SIG-M5 (cell line): Measurements from ENCODE around the gene TRPM8.

ENCODE experiments used
- DNase-seq: peaks from one replicate; lab custom pipeline; 2025; lab: John Stamatoyannopoulos, UW

The TRPM8 gene

DNA sequence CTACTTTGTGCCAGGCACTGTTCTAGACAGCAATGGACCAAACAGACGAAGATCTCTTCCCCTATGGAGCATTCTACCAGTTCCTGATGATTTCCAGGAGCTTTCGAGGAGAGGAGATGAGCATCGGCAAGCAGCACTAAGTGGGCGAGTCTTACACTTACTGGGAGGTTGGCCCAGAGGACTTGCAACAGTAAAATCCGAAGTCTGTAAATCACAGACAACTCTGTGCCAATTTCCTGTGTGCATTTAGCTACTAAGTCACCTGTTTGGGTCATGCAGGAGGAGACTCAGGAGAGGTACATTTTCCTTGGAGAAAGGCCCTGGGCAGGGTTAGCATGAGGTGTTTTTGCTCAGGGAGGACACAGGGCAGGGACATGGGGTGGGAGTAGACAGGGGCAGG, 58.9 kb downstream of the TRPM8 start:
- no peak for DNase-seq

DNA sequence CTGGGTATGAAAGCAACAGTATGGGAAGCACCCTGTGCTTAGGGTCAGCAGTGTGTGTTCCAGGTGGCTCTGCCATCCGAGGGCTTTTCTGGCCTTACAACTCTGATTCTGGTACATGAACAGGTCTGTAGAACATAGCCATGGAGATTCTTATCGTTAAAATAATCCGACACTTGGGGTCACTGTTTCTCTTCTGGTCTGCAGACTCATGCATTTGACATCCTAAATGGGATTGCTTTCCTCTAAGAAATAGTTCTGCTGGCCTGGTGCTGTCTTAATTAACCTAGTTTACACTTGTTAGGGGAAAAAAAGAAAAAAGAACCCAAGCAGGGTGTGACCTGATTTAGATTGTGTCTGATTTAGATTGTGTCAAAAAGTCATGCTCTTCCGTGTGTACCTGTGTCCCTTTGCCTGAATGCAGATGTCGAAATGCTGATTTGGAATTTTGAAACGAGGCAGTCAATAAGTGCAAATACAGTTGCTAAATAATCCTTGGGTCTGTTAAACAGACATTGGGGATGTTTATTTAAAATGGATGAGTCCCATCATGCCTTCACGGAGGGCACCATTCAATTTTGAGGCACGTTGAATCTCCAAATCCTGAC, 59.6 kb downstream of the TRPM8 start:
- DNase-seq, result no peak

DNA sequence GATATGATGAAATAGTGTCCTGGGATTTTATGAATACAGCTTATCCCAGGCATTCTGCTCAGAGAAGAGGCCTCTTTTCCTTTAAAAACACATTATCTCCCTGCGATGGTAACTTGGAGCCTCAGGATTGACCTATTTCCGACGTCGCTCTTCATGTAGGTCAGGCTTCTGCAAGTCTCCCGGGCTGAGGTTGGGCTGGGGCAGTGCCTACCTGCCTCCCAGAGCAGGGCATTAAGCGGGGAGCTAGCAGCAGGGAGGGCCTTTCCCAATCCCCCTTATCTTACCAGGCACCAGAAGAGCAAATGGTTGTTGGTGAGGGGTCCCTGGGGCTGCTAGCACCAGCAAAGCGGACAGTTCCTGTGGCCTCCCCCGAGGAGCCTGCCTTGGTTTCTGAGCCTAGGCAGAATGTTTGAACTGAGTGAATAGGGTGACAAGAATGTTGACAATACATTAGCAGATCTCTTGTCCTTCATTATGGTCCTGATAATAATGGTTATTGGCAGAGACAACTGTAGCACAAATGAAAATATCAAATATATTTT, 60.2 kb downstream of the TRPM8 start:
- no peak for DNase-seq

DNA sequence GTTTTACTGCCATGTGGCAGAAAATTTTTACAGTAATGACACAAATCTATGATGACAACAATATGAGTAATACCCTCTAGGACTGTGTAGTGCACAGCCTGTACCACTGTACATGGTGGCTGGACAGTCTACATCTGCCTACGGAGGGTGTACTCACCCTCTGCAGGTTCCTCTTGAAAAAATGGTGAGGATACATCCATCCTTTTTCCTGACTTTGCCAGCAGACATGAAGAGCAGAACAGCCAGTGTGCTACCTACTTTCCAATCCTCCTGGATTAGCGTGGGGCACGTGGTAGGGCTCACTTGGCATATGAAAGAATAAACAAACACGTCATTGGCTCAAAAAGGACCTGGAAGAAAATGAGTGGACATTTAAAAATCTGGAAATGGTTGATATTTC, 62.6 kb downstream of the TRPM8 start:
- DNase-seq, result no peak

DNA sequence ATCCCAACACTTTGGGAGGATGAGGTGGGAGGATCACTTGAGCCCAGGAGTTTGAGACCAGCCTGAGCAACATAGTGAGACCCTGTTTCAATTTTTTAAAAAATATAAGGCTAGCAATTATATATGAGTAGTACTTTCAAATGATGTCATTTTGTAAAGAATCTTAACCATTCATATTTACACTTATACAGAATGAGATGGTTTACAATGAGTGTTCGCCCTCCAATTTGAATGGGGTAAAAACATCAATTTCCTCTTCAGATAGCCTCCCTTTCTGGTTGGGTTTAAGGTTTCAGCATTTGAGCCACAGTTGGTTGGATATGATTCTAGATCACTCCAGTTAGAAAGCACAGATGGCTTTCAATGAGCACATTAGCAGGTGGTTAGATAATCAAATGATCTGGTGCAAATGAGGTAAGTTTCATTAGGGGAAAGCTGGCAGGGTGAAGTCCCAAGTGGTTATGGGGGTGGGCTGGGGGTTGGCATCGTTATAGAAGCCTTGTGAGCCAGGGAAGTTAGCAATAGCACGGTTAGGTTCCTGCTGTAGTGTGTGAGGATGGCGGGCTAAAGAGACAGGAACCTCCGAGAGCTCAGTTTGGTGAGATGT, 63.9 kb downstream of the TRPM8 start:
- no peak for DNase-seq

DNA sequence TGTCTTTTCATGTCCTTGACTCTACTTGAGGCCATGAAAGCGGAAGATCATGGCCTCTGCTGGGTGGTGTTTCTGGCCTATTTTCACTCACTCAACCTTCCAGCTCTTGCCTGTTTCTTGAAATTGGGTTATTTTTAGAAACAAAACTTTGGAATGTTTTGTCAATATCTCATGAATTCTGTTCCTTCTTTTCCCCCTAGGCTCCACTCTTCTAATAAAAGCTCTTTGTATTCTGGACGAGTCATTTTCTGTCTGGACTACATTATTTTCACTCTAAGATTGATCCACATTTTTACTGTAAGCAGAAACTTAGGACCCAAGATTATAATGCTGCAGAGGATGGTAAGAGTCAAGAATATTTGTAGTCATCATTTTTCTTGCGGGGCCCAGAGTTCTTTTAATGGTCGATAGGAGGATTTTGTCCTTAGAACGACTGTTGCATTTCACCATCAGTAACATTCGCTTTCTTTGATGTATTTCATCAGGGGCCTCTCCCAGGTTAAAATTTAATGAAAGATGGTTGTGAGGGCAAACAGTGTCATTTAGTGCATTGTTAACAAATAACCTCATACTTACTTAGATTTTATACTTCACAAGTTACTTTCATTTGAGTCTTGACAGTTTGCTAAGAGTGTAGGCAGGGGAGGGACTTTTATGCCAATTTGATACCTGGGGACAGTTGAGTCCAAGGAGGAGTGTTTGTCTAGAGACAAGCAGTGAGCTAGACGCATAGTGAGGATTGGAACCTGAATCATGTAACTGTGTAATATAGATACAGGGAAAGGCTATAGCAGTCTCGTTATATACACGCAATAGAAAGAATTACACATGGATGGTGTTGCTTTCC, 64.6 kb downstream of the TRPM8 start:
- DNase-seq, result no peak

DNA sequence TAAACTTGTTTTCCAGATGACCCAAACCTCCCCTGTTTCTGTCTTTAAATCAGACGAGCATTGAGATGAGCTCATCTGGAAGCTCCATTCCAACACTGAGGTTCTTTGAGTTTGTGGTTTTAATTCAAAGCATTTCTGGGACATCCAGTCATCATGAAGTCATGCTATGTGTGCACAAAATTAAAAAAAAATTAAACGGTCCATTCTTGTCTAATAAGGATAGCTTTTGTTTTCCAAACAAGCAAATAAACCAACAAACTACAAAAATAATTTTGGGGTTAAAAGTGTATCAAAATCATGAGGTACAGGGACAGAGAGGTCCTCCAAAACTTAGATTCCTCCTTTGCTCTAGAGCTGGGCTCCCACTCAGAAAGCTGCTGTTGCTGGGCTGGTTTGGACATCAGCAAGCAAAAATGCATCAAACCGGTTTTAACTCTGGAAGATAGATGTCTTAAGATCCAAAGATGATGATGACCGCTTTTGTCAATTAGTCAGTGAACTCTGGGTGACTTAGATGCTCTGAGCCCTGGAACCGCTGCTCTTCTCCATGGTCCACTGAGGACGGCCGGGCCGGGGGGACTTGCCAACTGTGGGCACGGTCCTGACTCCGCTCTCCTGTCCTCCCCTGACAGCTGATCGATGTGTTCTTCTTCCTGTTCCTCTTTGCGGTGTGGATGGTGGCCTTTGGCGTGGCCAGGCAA, 65.4 kb downstream of the TRPM8 start:
- DNase-seq, result no peak

DNA sequence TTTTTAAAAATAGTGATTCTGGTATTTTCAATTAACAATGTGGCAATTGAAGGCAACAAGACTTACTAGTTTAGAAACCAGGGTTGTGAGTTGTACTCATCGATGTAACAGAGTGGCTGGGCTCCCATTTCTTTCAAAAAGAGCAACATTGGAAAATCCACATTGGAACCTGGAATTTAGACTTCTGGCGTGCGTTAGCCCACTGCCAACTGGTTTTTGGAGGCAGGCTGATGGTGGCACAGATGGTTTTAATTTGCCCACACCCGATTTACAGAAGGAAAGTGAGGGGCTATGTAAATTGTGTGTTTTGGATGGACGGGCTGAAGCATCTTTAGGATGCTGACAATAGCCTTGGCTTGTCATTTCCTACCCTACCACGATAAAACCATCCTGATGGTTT, 66.3 kb downstream of the TRPM8 start:
- no peak for DNase-seq

DNA sequence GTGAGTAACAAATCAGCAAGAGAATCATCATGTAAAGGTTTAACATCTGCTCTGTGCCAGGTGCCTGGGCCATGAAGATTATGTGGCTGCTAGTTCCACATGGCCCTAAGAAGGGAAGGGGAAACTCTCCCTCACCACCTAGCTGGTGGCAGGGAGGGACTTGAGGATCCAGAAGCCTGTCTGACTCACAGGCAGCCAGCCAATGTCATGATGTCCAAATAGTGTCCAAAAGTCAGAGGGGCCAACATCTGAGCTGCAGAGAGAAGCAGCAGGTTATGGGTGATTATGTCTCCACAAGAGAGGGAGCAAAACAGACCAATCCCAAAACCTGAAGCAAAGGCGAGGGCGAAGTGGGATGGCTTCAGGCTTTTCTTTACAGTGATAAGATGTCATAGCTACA, 71.4 kb downstream of the TRPM8 start:
- no peak for DNase-seq

DNA sequence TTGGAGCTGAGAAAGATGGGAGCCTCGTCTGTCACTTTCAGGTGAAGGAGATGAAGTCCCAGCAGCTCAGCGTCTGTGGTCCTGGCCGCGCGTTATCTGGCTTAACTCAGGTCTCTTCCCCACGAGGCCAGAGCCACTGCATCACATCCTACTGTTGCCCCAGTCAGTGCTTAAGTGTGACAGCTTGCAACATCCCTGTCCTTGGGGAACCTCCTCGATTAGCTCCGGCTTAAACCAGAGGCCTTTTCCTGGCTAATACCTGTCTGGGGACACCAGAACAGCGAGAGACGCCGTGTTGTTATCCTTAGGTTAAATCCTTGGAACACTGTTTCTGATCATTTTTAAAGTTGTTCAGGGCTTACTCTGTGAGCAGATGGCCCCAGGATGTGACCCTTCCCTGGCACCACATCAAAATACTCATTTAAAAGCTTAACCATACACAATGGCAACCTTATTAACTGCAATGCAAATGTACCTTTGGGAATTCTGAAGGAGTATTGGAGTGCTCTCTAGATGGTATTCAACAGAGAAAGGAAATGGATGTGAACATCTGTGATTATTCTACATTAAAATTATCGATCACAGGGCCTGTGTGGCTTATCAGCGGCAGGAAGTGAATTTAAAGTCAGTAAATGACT, 72.2 kb downstream of the TRPM8 start:
- DNase-seq, result no peak

DNA sequence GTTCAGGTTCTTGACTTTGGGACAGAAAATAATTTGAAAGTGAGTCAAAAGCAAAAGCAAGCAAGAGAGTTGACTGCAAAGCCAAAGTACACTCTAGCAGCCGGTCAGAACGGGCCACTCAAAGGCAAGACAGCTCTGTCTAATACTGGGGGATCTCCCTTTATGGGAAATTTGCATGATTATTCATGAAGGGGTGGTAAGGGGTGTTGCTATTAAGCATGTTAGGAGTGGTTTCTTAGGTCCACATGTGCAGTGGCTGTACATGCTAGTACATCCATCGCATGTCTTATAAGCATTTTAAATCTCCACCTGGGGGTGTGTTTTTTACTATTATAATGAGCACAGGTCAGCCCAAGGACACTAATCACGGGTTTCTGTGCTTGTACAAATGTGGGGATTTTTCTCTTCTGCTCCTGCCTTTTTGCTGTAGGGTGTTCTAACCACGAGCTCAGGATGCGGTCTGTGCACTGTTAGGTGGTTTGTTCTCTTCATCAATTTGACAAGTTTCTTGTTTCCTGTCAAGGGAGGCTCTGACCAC, 73.2 kb downstream of the TRPM8 start:
- DNase-seq, result no peak

DNA sequence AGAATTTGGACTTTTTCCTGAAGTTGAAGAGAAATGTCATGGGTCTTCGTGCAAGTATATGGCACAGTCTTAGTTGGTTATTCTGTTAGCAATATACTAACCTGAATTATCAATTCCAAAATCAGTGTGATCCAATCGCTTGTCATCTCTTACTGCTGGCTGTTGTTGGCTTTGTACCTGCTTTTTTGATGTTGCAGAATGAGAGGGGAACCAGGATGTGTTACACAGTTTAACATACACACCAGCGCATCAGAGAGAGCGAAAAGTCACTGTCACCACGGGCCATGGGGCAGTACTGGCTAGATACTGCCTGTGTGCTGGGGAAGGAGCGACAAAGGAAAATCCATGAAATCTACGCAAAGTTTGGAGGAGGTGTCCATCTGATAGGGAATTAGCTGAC, 74.0 kb downstream of the TRPM8 start:
- no peak for DNase-seq

DNA sequence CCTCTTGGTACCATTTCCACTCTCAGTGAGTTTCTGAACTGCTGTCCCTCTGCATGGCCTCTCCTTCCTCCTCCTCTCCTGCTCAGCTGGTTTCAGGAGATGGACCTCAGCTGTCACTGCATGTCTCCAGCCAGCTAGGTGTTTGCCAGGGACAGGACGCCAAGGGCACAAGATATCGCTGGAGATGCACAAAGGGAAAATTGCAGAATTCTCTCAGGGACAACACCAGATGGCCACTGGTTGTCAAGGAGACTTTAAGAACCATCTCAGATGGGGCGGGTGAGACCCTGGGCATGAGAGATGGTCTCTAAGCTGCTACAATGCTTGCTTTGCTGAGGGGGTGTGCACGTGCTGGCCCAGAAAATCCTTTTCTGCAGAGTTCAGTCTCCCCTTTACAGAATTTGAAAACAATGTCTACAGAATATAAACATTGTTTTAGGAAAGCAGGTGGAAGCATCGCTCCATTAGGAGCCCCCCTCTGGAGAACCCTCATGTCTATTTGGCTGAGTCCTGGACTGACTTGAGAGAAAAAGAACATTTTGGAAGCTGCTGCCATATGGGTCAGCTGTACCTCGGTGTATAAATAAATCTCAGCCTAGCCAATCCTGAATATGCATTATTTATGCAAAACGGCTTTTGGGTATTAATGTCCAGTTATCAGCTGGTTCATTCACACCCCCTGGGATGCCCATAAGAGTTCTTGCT, 75.5 kb downstream of the TRPM8 start:
- DNase-seq, result no peak

DNA sequence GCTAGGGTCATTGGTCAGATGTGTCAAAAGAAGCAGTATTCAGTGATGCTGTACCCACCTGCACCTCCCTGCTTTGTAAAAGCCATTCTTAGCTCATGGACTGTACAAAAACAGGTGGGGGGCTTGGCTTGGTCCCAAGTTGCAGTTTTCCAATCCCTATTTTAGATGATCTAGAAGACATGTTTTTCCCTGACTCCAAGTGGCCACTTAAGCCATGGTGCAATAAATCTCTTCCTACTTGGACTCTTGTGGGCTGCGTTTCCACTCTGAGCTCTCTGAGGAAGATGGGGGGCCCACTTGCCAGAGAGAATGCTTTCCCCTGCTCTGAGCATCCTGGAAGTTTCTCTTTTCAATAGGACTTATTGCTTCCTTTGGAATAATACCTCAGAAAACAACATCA, 76.3 kb downstream of the TRPM8 start:
- DNase-seq, result no peak

DNA sequence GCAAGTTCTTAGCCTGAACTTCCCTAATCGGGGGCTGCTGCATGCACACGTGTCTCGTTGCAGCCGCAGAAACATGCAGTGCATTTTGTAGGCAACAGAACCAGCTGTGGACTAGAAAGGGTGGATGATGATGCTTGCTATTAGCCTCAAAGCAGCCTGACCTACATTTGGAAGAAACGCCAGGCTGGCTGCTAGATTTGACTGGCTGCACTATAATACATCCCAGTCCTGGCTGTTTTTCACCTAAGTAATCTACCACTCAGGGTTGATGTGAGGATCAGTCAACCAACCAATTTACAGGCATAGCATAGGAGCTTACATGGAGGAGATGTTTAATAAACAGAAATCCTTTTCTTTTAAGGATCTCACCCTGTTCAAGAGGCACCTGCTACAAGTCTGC, 77.0 kb downstream of the TRPM8 start:
- no peak for DNase-seq

DNA sequence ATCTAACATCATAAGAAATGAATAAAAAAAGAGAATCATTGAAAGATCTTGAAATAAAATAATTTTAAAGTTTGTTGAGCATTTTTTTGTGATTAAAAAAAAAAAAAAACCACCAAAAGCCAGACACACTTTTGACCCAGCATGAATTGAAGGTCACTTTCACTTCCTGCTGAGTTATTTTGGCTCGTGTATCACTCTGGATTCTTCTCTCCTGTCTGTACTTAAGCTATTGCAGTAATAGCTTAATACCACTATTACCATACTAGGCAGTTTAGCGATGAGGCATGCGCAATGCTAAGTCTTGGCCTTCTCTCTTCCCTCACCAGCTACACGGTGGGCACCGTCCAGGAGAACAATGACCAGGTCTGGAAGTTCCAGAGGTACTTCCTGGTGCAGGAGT, 78.8 kb downstream of the TRPM8 start:
- no peak for DNase-seq

DNA sequence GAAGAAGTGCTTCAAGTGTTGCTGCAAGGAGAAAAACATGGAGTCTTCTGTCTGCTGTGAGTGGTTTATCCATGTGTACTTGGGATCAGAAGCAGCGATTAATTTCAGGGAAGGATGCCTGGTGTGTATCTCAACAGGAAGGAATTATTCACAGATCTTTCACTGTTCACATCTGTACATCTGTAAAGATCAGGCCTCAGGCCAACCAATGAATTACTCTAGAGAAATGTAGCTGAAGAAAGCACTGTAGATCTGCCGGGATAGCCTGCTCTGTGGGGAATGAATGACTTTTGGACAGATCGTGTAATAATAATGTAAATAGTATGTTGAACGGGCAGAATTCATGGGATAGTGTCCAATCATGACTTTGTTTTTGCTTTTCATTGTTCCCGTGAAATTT, 79.3 kb downstream of the TRPM8 start:
- no peak for DNase-seq

DNA sequence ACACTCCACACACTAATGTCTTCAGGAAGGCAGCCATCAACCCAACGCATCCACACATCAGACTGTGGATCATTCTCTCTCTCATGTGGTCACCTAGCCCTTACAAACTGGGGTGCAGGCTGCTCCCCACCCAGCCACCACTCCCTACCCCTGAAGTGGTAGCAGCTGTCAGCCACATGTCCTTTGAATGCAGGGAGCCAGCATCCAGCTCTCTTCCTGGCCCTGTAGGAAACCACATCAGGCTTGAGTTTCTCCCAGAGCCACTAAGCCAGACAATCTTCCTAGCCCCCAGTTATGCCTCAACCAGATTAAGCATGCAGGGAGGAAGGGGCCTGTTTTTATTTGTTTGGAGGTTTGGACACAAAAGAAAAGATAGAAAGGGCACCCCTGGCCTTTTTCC, 80.5 kb downstream of the TRPM8 start:
- DNase-seq, result no peak

DNA sequence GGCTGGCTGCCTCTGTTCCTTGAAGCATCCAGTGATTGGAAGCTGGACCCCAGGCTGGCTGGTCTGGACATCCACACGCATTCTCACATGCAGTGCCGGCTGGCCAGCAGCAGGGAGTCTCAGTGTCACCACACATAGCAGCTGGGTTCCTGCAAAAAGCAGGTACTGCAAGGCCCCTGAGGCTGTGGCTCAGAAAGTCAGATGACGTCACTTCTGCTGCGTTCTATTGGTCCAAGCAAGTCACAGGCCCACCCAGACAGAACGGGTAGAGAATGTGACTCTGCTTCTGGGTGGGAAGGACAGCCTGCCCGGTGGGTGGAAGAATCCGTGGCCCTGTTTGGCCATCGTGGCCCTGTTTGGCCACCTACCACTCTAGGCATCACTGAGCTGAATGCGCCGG, 82.0 kb downstream of the TRPM8 start:
- no peak for DNase-seq

DNA sequence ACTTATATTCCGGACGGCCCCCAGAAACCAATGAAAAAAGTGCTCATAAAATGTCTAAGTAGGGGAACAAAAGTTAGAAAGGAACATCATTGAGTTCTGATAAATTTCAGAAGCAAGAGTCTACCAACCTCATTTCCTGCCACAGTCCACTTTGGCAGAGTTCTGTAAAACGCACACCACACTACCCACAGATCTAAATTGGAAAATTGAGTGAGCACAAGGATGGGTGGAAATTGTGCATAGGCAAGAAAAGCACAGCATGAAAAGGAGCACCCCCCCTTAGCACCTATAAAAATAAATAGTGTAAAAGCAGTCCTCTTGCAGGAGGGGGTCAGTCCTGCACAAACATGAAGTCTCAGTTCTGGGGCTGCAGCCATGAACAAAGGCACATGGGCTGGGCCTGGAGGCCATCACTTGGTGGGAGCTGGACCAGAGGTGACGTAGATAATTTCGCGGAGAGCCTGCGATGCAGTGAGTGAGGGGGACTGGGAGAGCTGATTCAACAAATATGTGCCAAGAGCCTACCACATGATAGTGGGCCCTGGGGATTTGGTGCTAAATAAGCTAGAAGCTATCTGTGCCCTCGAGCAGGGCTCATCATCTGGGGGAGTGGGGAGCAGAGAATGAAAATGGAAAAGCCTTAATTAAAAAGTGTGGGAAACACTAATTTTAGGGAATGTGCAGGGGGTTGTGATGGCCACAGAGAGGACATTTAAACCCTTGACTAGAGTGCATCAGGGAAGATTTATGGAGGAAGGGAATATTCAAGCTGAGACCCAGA, 84.4 kb downstream of the TRPM8 start:
- no peak for DNase-seq
